Measurements from ENCODE around the gene FAM120A. TPM values are rescaled to one million over a fixed set of nuclear protein-coding genes. Genes with fewer than 3 reads are reported as not detected.

The FAM120A gene
- total RNA-seq, 4 donors from 2014 or later: 72.3 to 106 (median 76.1) TPM

DNA sequence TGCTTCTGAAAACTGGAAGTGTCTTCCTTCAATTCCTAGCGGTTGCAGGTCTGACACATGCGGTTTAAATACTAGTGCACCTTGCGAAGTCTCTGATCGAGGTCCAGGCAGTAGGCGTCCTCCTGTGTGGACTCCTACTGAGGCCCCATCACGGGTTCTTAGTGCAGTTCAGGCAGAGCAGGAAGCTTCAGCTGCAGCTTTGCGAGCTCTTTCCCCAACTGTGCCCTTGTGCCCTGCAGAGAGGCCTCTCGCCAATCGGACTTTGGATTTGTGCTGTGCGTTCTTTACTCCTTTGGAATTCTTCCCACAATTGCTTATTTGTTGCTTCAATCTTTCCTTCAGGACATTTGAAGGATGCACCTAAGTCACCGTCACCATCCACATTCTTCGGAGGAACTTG lies 42.5 kb downstream of the FAM120A start:
- peaks cover 0 to 22% (median 4%) of the 10 kb centered on the region in 4 donors for H3K4me1 ChIP-seq
- no peaks in the 10 kb centered on the region for H3K9me3 ChIP-seq
- 89 to 93% methylated on average over 12 of the region's 12 CpGs for WGBS, 2 donors
- no peak overlapping the region for H3K27ac ChIP-seq
- H3K4me3 ChIP-seq: no peak overlapping the region
- H3K27me3 ChIP-seq: no peaks in the 10 kb centered on the region
- H3K36me3 ChIP-seq: peaks cover 0 to 42% (median under 1%) of the 10 kb centered on the region in 3 donors
- no peak for DNase-seq (ENCODE audit: low spot score in 2 of 2)
- TF ChIP-seq EP300 (IDR thresholded peaks at IDR 0.05) (no peak), POLR2A (IDR thresholded peaks at IDR 0.05) (no peak)
- TF ChIP-seq, protein P1, sequence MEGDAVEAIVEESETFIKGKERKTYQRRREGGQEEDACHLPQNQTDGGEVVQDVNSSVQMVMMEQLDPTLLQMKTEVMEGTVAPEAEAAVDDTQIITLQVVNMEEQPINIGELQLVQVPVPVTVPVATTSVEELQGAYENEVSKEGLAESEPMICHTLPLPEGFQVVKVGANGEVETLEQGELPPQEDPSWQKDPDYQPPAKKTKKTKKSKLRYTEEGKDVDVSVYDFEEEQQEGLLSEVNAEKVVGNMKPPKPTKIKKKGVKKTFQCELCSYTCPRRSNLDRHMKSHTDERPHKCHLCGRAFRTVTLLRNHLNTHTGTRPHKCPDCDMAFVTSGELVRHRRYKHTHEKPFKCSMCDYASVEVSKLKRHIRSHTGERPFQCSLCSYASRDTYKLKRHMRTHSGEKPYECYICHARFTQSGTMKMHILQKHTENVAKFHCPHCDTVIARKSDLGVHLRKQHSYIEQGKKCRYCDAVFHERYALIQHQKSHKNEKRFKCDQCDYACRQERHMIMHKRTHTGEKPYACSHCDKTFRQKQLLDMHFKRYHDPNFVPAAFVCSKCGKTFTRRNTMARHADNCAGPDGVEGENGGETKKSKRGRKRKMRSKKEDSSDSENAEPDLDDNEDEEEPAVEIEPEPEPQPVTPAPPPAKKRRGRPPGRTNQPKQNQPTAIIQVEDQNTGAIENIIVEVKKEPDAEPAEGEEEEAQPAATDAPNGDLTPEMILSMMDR (IDR thresholded peaks at IDR 0.05): no peak

DNA sequence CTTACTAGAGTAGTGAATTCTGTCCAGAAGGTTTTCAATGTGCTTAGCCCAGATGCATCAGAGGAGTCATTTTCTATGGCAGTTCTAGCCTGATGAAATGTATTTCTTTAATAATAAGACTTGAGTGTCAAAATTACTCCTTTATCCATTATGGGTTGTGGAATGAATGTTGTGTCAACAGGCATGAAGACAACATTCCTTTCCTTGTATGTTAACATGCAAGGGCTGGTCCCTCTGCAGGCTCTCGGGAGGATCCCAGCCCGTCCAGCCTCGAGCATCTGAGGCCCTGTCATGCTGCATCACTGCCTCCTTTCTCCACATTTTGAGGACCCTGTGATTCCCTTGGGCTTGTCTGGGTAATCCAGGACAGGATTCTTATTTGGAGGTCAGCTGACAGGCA lies 44.8 kb downstream of the FAM120A start:
- WGBS, 2 donors: 63 to 64% methylated on average over 3 of the region's 3 CpGs
- no peak overlapping the region for H3K4me3 ChIP-seq
- peaks cover 0 to 62% (median 11%) of the 10 kb centered on the region in 3 donors for H3K36me3 ChIP-seq
- H3K4me1 ChIP-seq: peaks cover 0 to 20% (median 9%) of the 10 kb centered on the region in 4 donors
- DNase-seq (ENCODE audit: low spot score in 2 of 2): no peak
- H3K27ac ChIP-seq: no peak overlapping the region
- no peaks in the 10 kb centered on the region for H3K27me3 ChIP-seq
- TF ChIP-seq POLR2A (IDR thresholded peaks at IDR 0.05): no peak
- TF ChIP-seq, protein P1 (IDR thresholded peaks at IDR 0.05): no peak
- no peak for TF ChIP-seq EP300 (IDR thresholded peaks at IDR 0.05)
- no peaks in the 10 kb centered on the region for H3K9me3 ChIP-seq

DNA sequence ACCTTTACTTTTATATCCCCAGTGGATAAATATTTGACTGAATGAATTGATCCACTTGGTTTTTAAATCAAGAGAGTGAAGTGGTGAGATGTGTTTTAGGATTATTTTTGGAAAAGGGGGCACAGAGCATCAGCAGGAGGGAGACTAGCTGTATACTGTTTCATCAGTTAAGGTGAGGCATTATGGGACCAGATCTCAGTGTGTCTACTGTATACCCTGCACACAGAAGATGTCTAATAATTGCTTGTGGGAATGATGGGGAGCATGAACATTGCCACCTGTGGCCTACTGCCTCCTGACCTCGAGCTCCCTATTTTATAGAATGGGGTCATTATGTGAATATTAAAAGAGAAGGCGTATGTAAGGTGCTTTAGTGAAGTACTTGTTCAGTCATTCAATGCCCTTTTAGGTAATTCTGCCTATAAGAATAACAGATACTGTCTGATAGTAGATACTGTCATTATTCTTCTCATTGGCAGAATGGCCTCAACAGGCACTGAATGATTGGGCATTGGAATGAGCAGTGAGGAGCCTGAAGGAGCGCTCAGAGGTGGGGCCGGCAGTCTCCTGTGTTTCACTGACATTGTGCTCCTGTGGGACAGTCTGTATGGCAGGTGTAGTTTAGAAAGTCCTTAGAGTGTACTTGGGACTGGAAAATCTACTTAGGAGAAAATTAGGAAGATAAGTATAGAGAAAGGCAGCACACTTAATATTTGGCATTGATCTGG lies 49.2 kb downstream of the FAM120A start:
- Histone ChIP-seq H3K36me3 (peaks cover 4 to 67% (median 11%) of the 10 kb centered on the region in 3 donors), H3K27ac (peak overlapping the region in 3 of 4 donors; percentile 52 to 72 (median 62)), H3K4me3 (peak overlapping the region in 3 of 4 donors; percentile 2 to 38 (median 26)), H3K27me3 (no peaks in the 10 kb centered on the region), H3K9me3 (no peaks in the 10 kb centered on the region), H3K4me1 (peaks cover 0 to 16% (median 12%) of the 10 kb centered on the region in 4 donors)
- TF ChIP-seq, protein P1 (IDR thresholded peaks at IDR 0.05): no peak
- no peak for TF ChIP-seq POLR2A (IDR thresholded peaks at IDR 0.05)
- TF ChIP-seq EP300 (IDR thresholded peaks at IDR 0.05): no peak
- 85 to 88% methylated on average over 4 of the region's 4 CpGs for WGBS, 2 donors
- no peak for DNase-seq (ENCODE audit: low spot score in 2 of 2)

DNA sequence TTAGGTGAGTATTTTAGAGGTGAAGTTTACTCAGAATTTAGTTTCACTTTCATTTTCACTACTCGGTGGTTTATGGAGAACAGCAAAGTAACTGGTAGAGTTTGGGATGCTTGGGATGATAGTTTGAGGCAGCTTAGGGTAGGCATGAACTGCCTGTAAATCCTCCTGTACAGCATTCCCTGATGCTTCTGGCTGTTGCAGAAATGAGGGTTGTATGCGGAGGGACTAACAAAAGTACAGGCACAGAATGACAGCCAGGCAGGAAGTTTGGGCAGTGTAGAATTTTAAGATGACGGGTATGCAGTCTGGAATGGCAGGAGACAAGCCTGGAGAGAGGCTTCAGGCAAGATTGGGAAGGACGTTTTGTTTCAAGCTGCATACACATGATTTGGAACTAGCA lies 49.9 kb downstream of the FAM120A start:
- Histone ChIP-seq H3K27ac (peak overlapping the region in 3 of 4 donors; percentile 52 to 72 (median 62)), H3K4me3 (peak overlapping the region in 3 of 4 donors; percentile 2 to 38 (median 26)), H3K9me3 (no peaks in the 10 kb centered on the region), H3K4me1 (peaks cover 0 to 16% (median 12%) of the 10 kb centered on the region in 4 donors), H3K27me3 (no peaks in the 10 kb centered on the region), H3K36me3 (peaks cover 4 to 65% (median 11%) of the 10 kb centered on the region in 3 donors)
- DNase-seq (ENCODE audit: low spot score in 2 of 2): no peak
- no peak for TF ChIP-seq EP300 (IDR thresholded peaks at IDR 0.05)
- no peak for TF ChIP-seq POLR2A (IDR thresholded peaks at IDR 0.05)
- TF ChIP-seq, protein P1 (IDR thresholded peaks at IDR 0.05): no peak
- 33 to 49% methylated on average over 4 of the region's 4 CpGs for WGBS, 2 donors

DNA sequence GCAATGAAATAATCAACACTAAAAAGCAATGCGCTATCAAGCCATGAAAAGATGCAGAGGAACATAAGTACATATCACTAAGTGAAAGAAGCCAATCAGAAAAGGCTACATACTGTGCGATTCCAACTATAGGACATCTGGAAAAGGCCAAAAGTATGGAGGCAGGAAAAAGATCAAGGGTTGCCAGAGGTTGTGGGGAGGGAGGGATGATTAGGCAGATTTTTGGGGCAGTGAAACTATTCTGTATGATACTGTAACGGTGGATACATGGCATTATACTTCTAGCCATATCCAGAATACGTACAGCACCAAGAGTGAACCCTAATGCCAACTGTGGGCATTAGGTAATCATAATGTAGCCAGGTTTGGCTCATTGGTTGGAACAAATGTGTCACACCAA lies 51.9 kb downstream of the FAM120A start:
- Histone ChIP-seq H3K4me3 (no peak overlapping the region), H3K27me3 (no peaks in the 10 kb centered on the region), H3K9me3 (no peaks in the 10 kb centered on the region), H3K36me3 (peaks cover 4 to 47% (median 11%) of the 10 kb centered on the region in 3 donors), H3K4me1 (peaks cover 0 to 19% (median 12%) of the 10 kb centered on the region in 4 donors), H3K27ac (no peak overlapping the region)
- DNase-seq (ENCODE audit: low spot score in 2 of 2): no peak
- WGBS, 2 donors: 92 to 95% methylated on average over 4 of the region's 4 CpGs
- TF ChIP-seq EP300 (IDR thresholded peaks at IDR 0.05) (no peak), POLR2A (IDR thresholded peaks at IDR 0.05) (no peak)
- TF ChIP-seq, protein P1 (IDR thresholded peaks at IDR 0.05): no peak
